ENCODE measurements around the gene EXT2. TPM values are rescaled to one million over a fixed set of nuclear protein-coding genes. Genes with fewer than 3 reads are reported as not detected.

The EXT2 gene
- total and polyA plus RNA-seq, 10 of the 15 experiments (the other 5 are each of a cell fraction or from before 2014, with no cell fraction given), result 3.8 to 31.4 (median 17.9) TPM

- POLR2A ChIA-PET, result no interaction called here
- Histone ChIP-seq H3K36me3 (ENCODE audit: control insufficient read depth in 2 of 2, insufficient read depth in 2 of 2, low read length in 1 of 2) (no peaks in the 10 kb centered on the region), H2AFZ (ENCODE audit: control insufficient read depth, low read depth, low read length) (no peak overlapping the region), H3K9me3 (replicated peaks; ENCODE audit: control insufficient read depth, insufficient read depth, low read length) (no peaks in the 10 kb centered on the region), H3K4me1 (ENCODE audit: control insufficient read depth, insufficient read depth, low read length) (no peaks in the 10 kb centered on the region), H3K4me2 (ENCODE audit: control insufficient read depth, insufficient read depth) (no peak overlapping the region), H4K20me1 (ENCODE audit: control insufficient read depth, insufficient read depth) (no peaks in the 10 kb centered on the region), H3K27ac (ENCODE audit: control insufficient read depth, insufficient read depth) (no peak overlapping the region), H3K4me3 (no peak overlapping the region), H3K27me3 (replicated peaks in 1 of 2; ENCODE audit: control insufficient read depth in 2 of 2, insufficient read depth in 2 of 2, low read length in 1 of 2) (no peaks in the 10 kb centered on the region), H3K79me2 (ENCODE audit: control insufficient read depth, insufficient read depth, low read length) (no peaks in the 10 kb centered on the region), H3K9ac (ENCODE audit: control insufficient read depth, insufficient read depth, low read length) (no peak overlapping the region)
- DNase-seq (ENCODE audit: low read depth, low spot score), result no peak
- RAD21 ChIA-PET (ENCODE audit: unreplicated experiment), result no interaction called here
- in situ Hi-C loops (cut with MboI) (no loop called here), intact Hi-C loops (cut with micrococcal nuclease; ENCODE audit: unreplicated experiment) (no loop called here)
- WGBS (ENCODE audit: insufficient coverage, insufficient replicate concordance, low lambda C conversion rate, missing lambda C conversion rate), result 94% methylated on average over 1 of the region's 1 CpG
- no peak for TF ChIP-seq KLF5 (IDR thresholded peaks at IDR 0.05; ENCODE audit: partially characterized antibody)
- TF ChIP-seq SIN3A (IDR thresholded peaks at IDR 0.05; ENCODE audit: low read depth, low read length), result no peak
- no peak for TF ChIP-seq CTCF (IDR thresholded peaks at IDR 0.05 in 2 of 3, conservative IDR thresholded peaks at IDR 0.05 in 1 of 3; ENCODE audit: control insufficient read depth in 2 of 3, extremely low read depth in 1 of 3, insufficient read depth in 1 of 3, low read depth in 3 of 3, low read length in 3 of 3)
- no peak for TF ChIP-seq CBX5 (IDR thresholded peaks at IDR 0.05; ENCODE audit: low read depth)
- TF ChIP-seq CHD2 (IDR thresholded peaks at IDR 0.05; ENCODE audit: borderline replicate concordance, low read depth, low read length), result no peak
- TF ChIP-seq ZNF384 (IDR thresholded peaks at IDR 0.05; ENCODE audit: borderline replicate concordance, low read depth, low read length), result no peak
- no peak for TF ChIP-seq TCF7 (IDR thresholded peaks at IDR 0.05; ENCODE audit: borderline replicate concordance)
- no peak for TF ChIP-seq SMARCA5 (IDR thresholded peaks at IDR 0.05)
- no peak for TF ChIP-seq JUNB (IDR thresholded peaks at IDR 0.05)
- TF ChIP-seq SMC3 (IDR thresholded peaks at IDR 0.05; ENCODE audit: borderline replicate concordance, low read length), result no peak
- TF ChIP-seq MEF2B (IDR thresholded peaks at IDR 0.05; ENCODE audit: partially characterized antibody, poor library complexity, severe bottlenecking), result no peak
- TF ChIP-seq ATF3 (IDR thresholded peaks at IDR 0.05; ENCODE audit: borderline replicate concordance, extremely low read depth, low read depth, low read length), result no peak
- TF ChIP-seq BCL11A (IDR thresholded peaks at IDR 0.05; ENCODE audit: low read depth, low read length), result no peak
- TF ChIP-seq ZBTB11 (CRISPR knock-in tag; IDR thresholded peaks at IDR 0.05), result no peak
- no peak for TF ChIP-seq ZNF622 (IDR thresholded peaks at IDR 0.05)
- TF ChIP-seq, protein P1, sequence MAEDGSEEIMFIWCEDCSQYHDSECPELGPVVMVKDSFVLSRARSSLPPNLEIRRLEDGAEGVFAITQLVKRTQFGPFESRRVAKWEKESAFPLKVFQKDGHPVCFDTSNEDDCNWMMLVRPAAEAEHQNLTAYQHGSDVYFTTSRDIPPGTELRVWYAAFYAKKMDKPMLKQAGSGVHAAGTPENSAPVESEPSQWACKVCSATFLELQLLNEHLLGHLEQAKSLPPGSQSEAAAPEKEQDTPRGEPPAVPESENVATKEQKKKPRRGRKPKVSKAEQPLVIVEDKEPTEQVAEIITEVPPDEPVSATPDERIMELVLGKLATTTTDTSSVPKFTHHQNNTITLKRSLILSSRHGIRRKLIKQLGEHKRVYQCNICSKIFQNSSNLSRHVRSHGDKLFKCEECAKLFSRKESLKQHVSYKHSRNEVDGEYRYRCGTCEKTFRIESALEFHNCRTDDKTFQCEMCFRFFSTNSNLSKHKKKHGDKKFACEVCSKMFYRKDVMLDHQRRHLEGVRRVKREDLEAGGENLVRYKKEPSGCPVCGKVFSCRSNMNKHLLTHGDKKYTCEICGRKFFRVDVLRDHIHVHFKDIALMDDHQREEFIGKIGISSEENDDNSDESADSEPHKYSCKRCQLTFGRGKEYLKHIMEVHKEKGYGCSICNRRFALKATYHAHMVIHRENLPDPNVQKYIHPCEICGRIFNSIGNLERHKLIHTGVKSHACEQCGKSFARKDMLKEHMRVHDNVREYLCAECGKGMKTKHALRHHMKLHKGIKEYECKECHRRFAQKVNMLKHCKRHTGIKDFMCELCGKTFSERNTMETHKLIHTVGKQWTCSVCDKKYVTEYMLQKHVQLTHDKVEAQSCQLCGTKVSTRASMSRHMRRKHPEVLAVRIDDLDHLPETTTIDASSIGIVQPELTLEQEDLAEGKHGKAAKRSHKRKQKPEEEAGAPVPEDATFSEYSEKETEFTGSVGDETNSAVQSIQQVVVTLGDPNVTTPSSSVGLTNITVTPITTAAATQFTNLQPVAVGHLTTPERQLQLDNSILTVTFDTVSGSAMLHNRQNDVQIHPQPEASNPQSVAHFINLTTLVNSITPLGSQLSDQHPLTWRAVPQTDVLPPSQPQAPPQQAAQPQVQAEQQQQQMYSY (CRISPR knock-in tag; IDR thresholded peaks at IDR 0.05), result no peak
- no peak for FAIRE-seq
- no peak for ATAC-seq
- SMC1A ChIA-PET (ENCODE audit: uncharacterized antibody, unreplicated experiment), result no interaction called here
- CTCF ChIA-PET, result no interaction called here
- no TSS peak for BruUV-seq (replicated peaks)
Observed at GRCh38 chr11:44217432-44217831, 122.0 kb downstream of the EXT2 start.

Data from GM12878 (cell line).